Measurements from ENCODE around the gene FARP1.

FARP1 gene

DNA sequence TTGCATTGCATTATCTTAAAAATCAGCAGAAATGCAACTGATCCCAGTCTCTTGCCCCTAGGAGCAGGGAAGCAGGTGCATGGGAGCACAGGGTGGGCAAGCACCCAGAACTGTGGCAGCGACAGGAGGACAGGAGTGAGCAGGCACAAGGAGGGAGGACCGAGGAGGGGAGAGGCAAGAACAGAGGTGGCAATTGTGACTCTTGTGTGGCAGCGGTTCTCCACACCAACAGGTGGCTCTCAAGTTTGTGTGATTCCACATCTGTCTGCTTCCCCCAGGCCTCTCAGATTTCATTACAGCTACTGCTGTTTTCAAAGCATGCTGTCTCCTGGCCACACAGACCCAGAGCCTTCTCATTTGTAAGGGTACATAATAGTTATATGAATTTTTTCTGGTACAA lies 325.5 kb downstream of the FARP1 start:
- DNase-seq (ENCODE audit: low spot score), result no peak

DNA sequence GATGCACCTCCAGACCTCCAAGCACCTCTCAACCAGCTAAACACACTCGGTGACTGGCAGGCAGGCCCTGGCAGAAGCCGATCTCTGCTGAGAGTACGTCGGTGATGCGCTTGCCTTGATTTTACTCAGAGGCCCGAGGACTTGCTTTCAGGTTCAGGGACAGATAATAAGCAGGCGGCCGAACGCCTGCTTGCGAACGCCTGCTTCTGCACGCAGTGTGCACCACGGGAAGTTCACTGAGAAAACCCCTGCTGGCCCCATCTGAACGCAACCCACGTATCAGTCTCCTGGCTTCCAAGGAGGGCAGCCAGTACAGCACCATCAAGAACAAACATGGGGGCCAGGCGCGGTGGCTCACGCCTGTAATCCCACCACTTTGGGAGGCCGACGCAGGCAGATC lies 326.0 kb downstream of the FARP1 start:
- no peak for DNase-seq (ENCODE audit: low spot score)

- DNase-seq (ENCODE audit: low spot score), result no peak
Observed at GRCh38 chr13:98470920-98471319, 328.0 kb downstream of the FARP1 start.

GRCh38 chr13:98471934-98472333 lies 329.0 kb downstream of the FARP1 start:
- no peak for DNase-seq (ENCODE audit: low spot score)

- no peak for DNase-seq (ENCODE audit: low spot score)
Observed at GRCh38 chr13:98473135-98473787, 330.4 kb downstream of the FARP1 start.

- no peak for DNase-seq (ENCODE audit: low spot score)
Observed at GRCh38 chr13:98473788-98474144, 330.9 kb downstream of the FARP1 start.

- no peak for DNase-seq (ENCODE audit: low spot score)
Observed at GRCh38 chr13:98474292-98474691, 331.4 kb downstream of the FARP1 start.

DNA sequence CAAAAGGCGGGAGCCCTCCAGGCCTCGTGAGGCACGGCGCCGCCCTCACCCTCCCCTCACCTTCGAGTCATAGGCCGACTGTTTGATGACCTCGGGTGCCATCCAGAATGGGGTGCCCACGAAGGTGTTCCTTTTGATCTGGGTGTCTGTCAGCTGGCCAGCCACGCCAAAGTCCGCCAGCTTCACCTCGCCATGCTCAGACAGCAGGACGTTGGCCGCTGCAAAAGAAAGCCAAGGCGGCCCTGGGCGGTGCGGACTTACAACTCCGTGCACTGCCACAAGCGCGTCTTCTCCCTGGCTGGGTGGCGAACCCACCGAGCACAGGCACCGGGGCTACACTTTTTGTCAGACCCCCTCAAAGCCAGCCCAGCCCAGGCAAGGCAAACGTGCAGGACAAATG lies 331.9 kb downstream of the FARP1 start:
- DNase-seq (ENCODE audit: low spot score), result no peak

DNA sequence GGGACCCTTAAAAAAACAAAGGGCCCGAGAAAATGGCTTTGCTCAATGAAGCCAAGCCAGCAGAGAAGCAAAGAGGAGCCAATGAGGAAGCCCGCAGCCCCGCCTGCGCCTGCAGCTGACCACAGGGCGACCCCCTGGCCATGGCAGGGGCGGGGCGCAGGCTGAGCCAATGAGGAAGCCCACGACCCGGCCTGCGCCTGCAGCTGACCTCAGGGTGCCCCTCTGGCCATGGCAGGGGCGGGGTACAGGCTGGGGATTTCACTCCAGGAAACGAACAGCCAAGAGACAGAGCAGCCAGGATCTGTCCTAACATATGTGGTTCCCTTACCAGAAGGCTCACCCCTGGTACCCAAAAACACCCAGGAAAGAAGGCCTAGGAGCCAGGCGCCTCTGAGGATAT lies 332.6 kb downstream of the FARP1 start:
- no peak for DNase-seq (ENCODE audit: low spot score)

DNA sequence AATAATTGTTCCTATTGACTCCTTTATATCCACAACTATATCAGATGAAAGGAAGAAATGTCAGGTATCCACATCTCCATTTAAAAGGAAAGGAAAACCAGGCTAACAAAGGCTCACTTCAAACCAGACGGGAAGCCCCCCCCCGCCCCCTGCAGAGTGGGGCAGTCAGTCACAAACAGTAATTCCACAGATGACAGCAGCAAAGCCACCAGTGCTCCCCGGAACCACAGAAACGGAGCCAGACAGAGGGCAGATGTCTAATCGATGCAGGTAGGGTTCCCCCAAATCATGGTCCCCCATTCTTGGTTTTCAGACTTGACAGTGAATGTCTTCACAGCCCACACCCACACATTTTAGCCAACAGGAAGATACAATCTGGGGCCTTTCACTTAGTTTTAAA lies 333.2 kb downstream of the FARP1 start:
- DNase-seq (ENCODE audit: low spot score), result no peak

DNA sequence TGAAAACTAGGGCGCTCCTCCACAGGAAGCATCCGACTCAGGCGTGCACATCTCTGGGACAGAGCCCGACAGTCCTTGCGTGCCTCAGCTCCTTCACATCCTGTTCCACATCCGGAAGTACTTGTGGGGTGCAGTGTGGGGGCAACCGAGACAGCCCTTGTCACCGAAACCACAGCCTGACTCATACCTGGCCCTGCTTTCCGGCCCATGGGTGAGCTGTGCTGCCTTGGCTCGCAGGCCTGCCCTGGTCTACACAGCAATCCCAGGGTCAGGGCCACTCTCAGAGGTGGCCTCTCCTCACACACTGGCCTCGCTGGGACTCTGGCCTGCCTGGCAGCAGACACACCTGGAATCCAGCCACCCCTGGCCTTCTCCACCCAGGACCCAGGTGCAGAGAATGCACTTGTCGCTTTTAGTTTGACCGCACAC lies 333.7 kb downstream of the FARP1 start:
- no peak for DNase-seq (ENCODE audit: low spot score)

DNA sequence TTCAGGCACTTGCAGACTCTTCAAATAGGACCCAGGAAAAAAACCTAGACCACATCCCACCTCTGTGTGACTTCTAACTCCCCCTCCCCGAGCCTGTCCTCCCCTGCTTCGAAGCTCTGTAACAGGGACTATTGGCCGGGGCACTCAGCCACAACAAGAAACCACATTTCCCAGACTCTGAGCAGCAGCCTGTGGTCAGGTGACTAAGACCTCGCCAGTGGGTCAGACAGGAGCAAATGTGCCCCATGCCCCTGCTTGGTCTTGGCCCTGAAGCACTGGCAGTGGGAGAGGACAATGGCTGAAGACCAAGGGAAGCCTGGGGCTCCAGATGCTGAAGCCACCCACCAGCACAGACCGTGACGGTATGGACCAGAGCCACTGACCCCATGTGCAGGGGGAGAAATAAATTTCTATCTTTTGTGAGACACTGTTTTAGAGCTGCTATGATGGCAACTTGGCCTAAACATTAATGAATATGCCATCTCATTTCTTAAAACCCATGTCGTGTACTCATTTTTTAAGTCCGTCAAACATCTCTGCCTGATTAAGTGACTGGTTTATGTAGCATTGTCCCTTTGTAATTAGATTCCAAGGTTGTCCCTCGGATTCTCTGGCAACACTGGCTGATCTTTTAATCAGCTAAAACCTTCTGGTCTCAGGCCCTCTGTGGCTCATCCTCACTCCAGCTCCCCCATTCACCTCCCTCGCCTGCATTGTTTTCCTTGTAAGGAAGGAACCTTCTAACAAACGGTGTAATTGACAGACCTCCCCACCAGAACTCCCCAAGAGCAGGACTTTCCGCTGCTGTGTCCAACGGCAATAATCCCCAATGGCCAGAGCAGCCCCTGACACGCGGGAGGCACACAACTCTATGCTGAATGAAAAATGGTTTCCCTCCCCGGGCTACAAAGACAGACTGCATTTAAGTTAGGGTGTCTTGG lies 335.6 kb downstream of the FARP1 start:
- no peak for DNase-seq (ENCODE audit: low spot score)

- no peak for DNase-seq (ENCODE audit: low spot score)
Observed at GRCh38 chr13:98479496-98480003, 336.7 kb downstream of the FARP1 start.

- no peak for DNase-seq (ENCODE audit: low spot score)
Observed at GRCh38 chr13:98480915-98481877, 338.3 kb downstream of the FARP1 start.

- DNase-seq (ENCODE audit: low spot score), result no peak
Observed at GRCh38 chr13:98482476-98483444, 339.9 kb downstream of the FARP1 start.

- DNase-seq (ENCODE audit: low spot score), result no peak
Observed at GRCh38 chr13:98483601-98484288, 340.9 kb downstream of the FARP1 start.

DNA sequence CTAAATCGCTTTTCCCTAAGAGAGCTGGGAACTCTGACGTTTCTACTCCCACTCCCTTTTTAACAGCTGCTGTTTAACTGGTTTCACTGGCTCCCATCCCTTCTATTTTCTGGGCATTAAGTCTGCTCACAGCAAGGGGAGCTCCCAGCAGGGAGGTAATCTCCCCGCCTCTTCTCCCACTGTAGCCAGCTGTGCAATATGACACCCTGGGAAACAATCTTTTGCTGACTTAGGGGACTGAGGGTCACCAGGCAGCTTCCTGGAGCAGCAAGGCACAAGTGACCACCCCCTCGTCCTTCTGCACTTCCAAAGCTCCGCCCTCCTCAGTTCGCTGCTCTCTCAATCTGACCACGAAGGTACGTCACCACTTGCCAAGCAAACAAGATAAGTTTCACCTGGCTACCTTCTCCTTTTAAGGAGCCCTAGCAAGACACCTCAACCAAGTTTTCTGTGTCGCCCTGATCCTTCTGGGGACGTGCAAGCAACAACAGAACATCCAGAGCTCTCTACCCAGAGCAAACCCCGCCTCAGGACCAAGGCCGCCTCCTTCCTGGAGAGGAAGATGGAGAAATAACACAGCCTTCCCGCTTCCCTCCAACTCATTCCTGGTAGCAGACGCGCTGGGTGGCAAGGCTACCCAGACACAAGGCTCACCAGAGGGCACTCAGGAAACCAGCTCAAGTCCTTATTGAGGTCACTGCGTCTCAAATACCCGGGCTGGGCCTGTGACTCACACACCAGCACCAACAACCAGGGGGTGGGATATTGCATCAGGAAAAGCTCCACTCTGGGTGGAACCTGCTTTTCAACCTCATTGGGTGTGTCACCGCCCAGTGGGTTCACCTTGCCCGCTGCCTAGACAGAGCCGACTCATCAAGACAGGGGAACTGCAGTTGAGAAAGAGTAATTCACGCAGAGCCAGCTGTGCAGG lies 341.7 kb downstream of the FARP1 start:
- DNase-seq (ENCODE audit: low spot score), result peak; percentile 55

- DNase-seq (ENCODE audit: low spot score), result no peak
Observed at GRCh38 chr13:98485561-98485960, 342.7 kb downstream of the FARP1 start.

DNA sequence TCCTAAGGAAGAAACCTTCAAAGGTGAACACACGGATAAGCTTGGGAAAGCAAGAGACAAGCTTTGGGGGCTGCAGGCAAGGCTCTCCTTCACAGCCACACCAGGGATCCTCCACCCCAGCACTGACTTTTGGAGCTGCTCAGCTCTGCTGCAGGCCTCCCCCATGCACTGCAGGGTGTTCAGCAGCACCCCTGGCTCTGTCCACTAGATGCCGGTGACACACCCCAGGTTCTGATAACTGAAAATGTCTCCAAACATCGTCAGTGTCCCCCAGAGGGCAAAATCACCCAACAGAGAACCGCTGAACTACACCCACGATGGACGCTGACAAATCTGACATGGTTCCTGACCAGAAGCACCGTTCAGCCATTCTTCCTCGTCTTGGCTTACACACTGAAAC lies 343.5 kb downstream of the FARP1 start:
- DNase-seq (ENCODE audit: low spot score), result no peak
